Measurements from ENCODE around the gene AVL9. TPM values are rescaled to one million over a fixed set of nuclear protein-coding genes. Genes with fewer than 3 reads are reported as not detected.
"Not testable (repeated sequence)": the region's sequence is repeated elsewhere in the genome, so short reads cannot be mapped to it uniquely, and the experiment has no call there.

Gene AVL9
- total RNA-seq, 1 experiment from 2014 or later = 75.9 TPM

DNA sequence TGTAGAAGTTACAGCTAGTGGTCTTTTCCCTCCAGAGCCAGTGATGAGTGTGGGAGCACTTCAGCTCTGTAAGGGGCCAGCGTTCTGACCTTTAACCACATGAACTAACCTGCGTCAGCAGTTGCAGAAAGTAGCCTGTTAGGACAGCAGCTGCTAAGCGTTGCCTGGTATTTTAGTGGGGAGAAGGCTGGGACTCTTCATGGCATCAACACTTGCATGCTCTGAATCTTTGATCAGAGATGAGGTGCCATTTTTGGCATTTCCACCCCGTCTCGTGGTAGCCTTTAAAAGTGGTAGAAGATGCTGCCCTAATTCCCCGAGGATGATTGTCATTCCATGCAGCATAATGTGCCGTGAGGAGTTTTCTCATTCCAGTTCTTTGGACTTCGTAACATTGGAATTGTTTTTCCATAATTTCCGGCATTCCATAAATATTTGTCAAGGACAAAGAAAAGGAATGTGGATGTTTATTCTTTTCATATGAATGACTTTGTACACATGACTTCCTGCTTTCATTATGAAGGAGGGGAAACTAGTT is 92.2 kb downstream of the AVL9 start:
- peak; percentile 97 for DNase-seq (ENCODE audit: low read depth)

DNA sequence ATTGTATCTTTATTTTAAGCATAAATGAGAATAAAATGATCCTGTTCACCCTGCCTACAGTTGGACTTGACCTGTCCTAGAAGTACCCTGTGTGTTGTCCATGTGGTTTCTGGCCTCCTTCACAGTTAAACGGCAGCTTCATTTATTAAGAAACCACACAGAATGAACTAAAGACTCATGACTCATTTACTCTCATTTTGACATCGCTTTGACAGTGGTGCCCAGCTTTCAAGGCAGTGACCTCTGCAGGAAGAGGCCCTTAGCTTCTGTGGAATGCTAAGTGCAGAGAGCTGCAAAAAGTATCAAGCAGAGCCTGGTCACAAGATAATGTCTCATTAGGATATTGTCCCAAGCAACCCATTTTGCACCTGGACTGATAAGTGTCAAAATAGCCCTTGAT is 93.4 kb downstream of the AVL9 start:
- DNase-seq (ENCODE audit: low read depth) = peak; percentile 96

GRCh38 chr7:32591938-32592337 is 96.6 kb downstream of the AVL9 start:
- DNase-seq (ENCODE audit: low read depth) = peak; percentile 34

- no peak for DNase-seq (ENCODE audit: low read depth)
Measured at GRCh38 chr7:32592701-32593100, 97.4 kb downstream of the AVL9 start.

GRCh38 chr7:32594965-32595490 is 99.7 kb downstream of the AVL9 start:
- peak; percentile 29 for DNase-seq (ENCODE audit: low read depth)

GRCh38 chr7:32601196-32601595 is 105.9 kb downstream of the AVL9 start:
- not testable (repeated sequence) for DNase-seq (ENCODE audit: low read depth)

DNA sequence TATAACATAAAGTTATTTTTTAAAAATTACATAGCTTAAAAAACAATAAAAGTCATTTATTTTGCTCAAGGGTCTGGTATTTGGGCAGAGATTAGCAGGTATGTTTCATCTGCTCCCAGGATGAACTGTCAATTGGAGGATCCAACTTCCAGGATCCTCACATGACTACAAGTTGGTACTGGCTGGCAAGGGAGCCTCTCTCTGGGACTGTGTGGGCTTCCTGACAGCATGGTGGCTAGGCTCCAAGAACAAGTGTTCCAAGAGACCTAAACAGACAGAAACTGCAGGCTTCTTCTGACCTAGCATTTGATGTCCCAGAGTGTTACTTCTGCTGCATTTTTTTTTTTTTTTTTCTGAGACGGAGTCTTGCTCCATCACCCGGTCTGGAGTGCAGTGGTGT is 107.2 kb downstream of the AVL9 start:
- no peak for DNase-seq (ENCODE audit: low read depth)

DNA sequence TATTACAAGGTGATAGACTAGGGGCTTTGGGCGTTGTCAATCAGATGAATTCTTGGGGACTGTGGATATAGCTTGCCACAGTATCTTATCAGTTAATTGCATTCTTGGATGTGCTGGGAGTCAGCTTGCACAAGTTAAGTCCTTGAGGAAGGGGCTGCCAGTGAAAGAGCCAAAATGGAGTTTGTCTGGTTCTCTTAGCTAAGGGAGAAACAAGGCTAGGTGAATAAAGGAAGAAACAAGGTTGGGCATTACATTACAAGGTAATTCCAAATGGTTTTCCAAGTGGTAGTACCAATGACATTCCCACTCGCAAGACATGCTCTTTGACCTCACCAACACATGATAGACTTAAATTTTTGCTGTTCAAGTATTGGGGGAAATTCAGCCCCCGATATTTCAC is 108.2 kb downstream of the AVL9 start:
- not testable (repeated sequence) for DNase-seq (ENCODE audit: low read depth)

DNA sequence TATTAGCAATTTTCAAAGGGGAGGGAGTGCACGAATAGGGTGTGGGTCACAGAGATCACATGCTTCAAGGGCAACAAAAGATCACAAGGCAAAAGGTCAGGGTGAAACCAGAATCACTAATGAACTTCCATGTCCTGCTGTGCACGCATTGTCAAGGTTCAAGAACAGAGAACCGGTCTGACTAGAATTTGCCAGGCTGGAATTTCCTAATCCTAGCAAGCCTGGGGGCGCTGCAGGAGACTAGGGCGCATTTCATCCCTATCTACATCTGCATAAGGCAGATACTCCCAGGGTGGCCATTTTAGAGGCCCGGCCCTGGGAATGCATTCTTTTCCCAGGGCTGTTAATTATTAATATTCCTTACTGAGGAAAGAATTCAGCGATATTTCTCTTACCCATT is 108.8 kb downstream of the AVL9 start:
- DNase-seq (ENCODE audit: low read depth) = not testable (repeated sequence)

DNA sequence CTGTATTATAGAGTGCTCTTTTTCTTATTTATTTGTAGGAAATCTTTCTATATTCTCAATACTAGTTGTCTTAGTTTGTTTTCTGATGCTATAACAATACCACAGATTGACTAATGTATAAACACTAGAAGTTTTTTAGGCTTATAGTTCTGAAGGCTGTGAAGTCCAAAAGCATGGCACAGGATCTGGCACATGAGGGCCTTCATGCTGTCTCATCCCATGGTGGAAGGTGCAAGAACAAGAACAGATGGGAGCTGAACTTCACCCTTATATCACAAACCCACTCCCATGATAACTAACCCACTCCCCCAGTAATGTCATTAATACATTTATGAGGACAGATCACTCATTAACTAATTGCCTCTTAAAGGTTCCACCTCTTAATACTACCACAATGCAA is 109.7 kb downstream of the AVL9 start:
- no peak for DNase-seq (ENCODE audit: low read depth)

DNA sequence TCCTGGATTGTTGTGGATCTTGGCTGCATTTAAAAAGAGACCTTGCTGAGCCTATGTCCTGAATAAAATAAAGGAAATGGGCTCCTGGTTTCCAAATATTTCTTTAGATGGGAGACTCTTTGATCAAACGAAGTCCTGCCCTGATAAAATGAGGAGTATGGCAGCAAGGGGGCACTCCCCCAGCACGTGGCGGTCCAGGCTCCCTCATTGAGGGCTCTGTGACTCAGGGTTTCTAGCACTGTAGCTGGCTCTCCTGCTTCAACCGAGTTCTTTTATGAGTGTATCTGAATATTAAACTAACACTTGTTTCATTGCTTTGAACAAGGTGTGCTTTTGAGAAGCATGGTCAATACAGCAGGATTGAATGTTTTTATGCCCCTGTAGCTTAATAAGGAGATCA is 114.2 kb downstream of the AVL9 start:
- DNase-seq (ENCODE audit: low read depth) = no peak

- no peak for DNase-seq (ENCODE audit: low read depth)
Measured at GRCh38 chr7:32611201-32612099, 116.2 kb downstream of the AVL9 start.

DNA sequence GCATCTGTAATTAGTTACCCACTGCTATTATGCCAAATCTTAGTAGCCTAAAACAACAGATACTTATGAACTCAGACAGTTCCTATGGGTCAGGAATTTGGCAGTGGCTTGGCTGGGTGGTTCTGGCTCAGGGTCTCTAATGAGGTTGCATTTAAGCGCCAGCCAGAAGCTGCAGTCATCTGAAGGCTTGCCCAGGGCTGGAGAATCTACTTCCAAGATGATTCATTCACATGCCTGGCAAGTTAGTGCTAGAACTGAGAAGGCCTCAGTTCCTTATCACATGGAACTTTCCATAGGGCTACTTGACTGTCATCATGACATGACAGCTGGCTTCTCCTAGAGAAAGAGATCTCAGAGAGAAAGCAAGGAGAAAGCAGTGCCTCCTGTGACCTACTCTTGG is 121.3 kb downstream of the AVL9 start:
- peak; percentile 90 for DNase-seq (ENCODE audit: low read depth)

DNA sequence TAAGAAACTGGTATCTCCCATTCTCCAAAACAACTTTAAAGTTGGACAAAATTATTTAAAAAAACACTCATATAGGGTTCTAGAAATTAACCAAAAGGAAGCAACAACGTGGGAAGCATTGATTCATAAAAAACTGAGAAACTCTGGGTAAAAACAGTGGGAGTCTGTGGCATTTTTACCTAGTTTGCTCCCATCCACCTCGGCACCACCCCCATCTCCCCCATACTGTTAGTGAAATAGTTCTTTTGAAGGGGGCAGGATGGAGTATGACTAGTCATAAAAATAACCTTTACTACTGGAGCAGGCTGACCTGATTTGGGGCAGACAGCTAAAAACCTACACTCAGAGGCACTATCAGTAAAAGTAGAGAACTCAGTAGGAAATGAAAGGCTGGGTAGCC is 123.2 kb downstream of the AVL9 start:
- no peak for DNase-seq (ENCODE audit: low read depth)

DNA sequence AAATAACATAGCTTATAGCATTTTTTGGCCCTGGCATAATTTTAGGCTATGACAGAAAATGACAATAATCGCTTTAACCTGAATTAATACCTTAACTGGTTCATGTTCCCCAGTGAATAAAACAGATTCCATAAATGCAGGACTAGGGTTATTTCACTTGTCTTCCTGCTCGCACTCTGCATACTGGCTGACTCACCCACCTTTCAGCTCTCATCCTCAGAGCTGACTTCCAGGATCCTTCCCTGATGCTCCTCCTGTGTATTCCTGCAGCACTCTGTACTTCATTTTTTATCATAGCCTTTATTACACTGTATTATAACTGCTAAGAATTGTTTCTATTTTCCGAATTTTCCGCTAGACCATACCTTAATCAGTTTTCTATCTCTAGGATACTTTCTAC is 123.7 kb downstream of the AVL9 start:
- no peak for DNase-seq (ENCODE audit: low read depth)

DNA sequence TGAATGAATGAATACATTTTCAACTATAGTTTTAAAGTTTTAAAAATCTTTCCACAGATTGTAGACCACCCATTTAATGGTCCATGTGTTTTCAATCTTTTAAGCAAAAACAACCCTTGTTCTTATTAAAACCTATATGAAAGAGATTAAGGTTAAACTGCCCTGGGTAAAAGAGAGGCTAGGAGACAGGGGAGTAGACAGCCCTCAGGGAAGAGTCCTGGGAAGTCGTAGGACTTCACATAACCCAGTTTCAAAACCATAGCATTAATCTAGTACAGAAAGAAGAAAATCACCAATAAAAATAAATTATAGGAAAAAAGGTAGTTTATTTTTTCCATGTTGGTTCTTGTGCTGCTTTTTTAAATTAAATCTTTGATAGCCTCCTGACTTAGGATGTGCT is 124.1 kb downstream of the AVL9 start:
- not testable (repeated sequence) for DNase-seq (ENCODE audit: low read depth)

DNA sequence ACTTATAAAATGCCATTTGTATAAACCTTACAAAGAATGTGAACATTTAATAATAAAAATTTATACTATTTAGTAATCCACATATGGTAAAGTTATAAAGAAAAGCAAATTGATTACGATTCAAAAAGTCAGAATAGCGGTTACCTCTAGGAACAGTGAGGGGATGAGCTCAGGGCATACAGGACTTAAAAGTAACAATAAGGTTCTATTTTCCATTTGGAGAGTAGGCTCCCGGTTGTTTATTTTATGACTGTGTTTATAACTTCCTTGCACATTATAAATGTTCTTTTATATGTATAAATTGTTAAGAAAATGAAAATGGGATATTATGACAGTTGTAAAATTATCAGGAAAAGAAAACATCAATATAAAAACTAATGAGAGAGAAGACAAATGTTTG is 135.7 kb downstream of the AVL9 start:
- no peak for DNase-seq (ENCODE audit: low read depth)

GRCh38 chr7:32631590-32632497 is 136.6 kb downstream of the AVL9 start:
- DNase-seq (ENCODE audit: low read depth) = not testable (repeated sequence)

DNA sequence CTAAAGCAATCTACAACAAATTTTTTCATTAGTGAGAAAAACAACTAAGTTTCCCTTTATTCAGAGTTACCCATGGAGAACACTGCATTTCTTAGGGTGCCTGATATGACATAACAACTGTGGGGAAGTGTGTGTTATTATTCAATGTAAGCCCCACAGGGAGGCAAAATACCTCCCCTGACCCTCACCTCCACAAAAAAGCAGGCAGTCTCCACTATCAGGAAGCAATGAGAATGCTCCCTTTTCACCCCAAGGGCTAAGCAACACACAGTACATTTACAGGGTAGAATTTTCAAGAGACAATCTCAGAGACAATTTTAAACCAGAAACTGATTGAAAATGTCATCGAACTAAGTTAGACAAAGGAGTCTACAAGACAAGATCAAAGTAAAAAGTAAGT is 138.2 kb downstream of the AVL9 start:
- not testable (repeated sequence) for DNase-seq (ENCODE audit: low read depth)

- not testable (repeated sequence) for DNase-seq (ENCODE audit: low read depth)
Measured at GRCh38 chr7:32634798-32635393, 139.6 kb downstream of the AVL9 start.

- DNase-seq (ENCODE audit: low read depth) = not testable (repeated sequence)
Measured at GRCh38 chr7:32636725-32637462, 141.6 kb downstream of the AVL9 start.
